NCI-H1092 (cell line): ENCODE data around the gene ZBTB32.

Source experiments
- DNase-seq: peaks from one replicate; lab custom pipeline; 2025; lab: John Stamatoyannopoulos, UW

ZBTB32 gene

DNA sequence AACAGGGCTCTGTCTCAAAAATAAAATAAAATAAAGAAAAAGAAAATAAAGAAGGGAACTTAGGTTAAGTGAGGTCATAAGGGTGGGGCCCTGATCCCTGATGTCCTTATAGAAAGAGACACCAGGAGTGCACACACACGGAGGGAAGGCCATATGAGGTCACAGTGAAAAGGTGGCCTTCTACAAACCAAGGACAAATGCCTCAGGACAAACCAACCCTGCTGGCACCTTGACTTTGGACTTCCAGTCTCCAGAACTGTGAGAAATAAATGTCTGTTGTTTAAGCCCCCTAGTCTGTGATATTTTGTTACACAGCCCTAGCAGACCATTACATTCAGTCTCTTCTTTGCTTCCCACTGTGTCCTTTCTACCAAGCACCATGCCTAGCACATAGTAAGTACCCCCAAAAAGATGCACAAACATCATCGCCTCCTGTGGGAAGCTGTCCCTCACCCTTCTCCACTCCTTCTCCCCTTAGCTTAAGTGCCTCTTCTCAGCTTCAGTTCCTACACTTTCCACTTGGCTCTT is 8.4 kb upstream of the ZBTB32 start:
- DNase-seq: no peak

- no peak for DNase-seq
Observed at GRCh38 chr19:35696835-35697234, 7.5 kb upstream of the ZBTB32 start.

DNA sequence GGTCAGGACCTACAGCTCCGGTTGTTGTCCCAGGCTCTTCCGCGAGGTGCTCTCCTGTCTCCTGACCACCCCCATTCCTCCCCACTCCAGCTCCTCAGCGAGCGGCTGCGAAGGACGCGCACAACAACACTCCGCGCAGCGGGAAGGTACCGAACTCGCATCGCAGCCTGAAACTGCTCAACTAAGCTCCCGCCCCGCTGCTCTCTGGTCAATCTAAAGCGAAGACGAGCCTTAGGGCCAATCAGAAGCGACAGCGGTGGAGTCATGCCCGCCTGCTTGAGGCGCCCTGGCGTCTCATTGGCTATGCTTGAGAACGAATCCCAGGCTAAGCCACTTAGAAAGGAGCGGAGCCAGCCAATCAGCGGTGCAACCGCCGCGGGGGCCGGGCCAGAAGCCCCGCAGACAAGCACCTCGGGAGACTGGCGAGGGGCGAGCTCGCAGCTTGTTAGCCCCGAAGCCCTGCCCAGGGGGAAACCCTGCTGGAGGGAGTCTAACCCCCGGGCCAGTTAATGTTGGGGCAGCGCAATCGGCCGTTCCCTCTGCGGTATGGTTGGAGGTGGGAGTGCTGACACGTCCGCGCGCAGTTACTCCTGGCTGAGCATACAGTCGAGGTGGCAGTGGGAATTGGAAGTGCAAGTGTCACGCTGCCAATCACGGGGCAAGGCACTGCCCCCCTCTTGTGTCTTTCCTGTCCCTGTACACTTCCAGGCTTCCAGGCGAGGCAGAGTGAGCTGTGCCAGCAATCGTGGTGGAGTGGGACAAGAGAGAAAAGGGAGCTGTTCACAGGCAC is 1.9 kb upstream of the ZBTB32 start:
- DNase-seq: peak; percentile 96

DNA sequence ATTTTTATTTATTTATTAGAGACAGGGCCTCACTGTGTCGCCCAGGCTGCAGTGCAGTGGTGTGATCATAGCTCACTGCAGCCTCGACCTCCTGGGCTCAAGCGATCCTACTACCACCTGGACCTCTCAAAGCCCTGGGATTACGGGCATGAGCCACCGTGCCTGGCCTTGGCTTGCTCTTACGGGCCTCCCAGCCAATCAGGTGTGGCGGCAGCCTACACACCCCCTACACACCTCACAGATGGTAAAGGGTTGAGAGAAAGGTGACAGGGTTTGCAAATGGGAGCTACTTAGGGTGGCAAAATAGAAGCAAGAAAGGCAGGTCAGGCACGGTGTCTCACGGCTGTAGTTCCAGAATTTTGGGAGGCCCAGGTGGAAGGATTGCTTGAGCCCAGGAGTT is 1.0 kb upstream of the ZBTB32 start:
- DNase-seq: no peak

GRCh38 chr19:35708391-35708790 is 4.0 kb downstream of the ZBTB32 start:
- DNase-seq: no peak

DNA sequence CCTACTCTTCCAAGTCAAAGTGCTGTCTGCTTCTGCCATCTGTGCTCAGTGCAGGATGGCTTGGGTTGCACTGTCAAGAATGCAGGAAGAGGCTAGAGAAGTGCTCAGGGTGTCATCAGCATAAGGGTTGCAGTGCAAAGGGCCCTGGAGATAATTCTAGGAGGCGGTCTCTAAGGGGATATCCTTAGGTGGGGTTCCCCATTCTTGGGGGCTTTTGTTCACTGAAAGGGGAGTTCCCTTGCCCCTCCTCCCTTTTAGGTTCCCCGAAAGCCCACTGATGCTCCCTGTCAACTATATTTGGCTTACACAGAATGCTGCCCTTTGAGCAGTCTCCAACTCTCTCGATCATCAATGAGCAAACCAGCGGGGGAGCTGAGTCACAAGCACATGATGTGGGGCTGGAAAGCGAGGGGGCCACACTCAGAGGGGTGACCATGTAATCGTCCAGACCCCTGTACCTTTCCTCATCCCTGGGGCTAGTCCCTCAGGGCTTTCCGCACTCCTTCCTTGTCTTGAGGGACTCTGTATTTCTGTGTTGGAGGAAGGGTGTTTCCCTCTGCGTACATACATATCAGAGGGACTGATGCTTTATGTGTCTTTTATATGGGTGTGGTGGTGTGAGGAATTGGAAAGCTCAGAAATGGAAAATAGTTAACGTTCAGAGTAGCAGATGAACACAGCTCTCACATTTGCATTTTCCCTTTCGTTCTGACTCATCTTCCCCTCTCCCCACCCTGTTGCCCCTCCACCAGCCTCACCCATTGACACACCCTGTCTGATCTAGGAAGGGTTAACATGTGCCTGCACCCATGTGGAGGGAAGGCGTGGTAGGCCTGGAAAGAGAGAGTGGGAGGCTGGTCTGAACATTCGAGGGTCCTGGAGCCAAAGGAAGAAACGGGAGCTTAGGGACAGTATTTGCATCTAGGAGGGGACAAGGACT is 6.7 kb downstream of the ZBTB32 start:
- DNase-seq: no peak

- no peak for DNase-seq
Observed at GRCh38 chr19:35712567-35713505, 8.5 kb downstream of the ZBTB32 start.

DNA sequence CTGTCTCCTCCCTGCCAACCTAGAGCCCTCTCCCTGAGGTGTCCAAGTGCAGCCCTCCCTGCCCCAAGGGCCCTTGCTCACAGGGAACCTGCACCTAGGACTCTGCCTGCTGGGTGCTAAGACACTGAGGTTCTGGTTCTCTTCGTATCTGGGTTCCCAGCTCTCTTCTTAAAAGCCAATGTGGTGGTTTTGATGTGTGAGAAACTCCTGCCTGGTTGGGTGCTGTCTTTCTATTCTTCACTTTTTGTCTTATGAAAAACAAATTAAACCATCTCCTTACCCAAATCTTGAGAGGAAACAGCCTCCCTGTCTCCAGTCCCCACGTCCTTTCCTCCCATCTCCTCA is 9.1 kb downstream of the ZBTB32 start:
- DNase-seq: no peak

DNA sequence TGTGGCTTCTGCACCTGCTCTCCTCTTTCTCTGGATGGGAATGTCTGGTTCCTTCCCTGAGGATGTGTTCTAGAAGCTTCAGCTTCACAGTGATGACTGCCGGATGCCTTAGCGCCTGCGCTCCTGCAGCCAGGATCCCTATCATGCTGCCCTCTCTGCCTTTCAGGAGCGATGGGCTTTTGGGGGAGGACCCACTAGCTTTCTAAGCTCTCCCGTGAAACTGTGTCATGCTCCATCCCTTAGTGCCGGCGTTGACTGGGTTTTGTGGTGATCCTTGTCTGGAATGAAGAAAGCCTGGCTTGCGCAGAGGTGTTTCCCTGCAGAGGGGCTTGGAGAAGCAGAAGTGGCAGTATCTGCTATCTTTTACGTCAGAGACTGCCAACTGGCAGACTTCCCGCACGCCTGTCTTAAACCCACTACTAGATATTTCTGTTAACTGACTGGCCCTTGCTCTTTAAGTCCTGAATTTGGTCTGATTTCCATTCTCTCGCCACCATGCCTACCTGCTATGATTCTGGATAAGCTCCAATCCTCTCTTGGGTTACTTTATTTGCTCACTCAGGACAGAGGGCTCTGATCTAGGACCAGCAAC is 9.6 kb downstream of the ZBTB32 start:
- DNase-seq: no peak

- DNase-seq: no peak
Observed at GRCh38 chr19:35714601-35715354, 10.4 kb downstream of the ZBTB32 start.

- no peak for DNase-seq
Observed at GRCh38 chr19:35715355-35715809, 11.0 kb downstream of the ZBTB32 start.

GRCh38 chr19:35715981-35716800 is 11.8 kb downstream of the ZBTB32 start:
- no peak for DNase-seq

- peak; percentile 37 for DNase-seq
Observed at GRCh38 chr19:35716801-35717664, 12.7 kb downstream of the ZBTB32 start.

GRCh38 chr19:35717665-35718344 is 13.4 kb downstream of the ZBTB32 start, which contains the start of gene KMT2B:
TSS of gene KMT2B (plus strand) at chr19:35718003. CDS start at chr19:35718019, 16 bp downstream.
- peak; percentile 89 for DNase-seq

GRCh38 chr19:35718345-35719041 is 14.1 kb downstream of the ZBTB32 start:
- DNase-seq: no peak

DNA sequence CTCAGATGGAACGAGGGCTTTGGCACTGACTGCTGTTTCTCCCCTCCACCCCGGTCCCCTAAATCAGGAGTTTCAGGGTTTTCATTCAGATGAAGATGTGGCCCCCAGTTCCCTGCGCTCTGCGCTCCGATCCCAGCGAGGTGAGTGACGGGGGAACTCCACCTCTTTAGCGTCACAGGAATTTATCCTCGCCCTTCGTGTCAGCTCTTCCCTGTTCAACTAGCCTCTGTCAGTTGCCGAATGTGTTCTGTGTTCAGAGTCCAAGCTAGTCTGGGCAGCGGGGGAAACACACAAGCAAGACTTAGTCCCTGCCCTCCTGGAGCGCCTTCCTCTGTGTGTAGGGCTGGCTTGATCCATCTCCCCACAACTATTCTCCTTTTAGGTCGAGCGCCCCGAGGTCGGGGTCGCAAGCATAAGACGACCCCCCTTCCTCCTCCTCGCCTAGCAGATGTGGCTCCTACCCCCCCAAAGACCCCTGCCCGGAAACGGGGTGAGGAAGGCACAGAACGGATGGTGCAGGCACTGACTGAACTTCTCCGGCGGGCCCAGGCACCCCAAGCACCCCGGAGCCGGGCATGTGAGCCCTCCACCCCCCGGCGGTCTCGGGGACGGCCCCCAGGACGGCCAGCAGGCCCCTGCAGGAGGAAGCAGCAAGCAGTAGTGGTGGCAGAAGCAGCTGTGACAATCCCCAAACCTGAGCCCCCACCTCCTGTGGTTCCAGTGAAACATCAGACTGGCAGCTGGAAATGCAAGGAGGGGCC is 15.2 kb downstream of the ZBTB32 start:
- no peak for DNase-seq

- no peak for DNase-seq
Observed at GRCh38 chr19:35720163-35720524, 15.8 kb downstream of the ZBTB32 start.
